ENCODE measurements around the gene NFIB. TPM values are rescaled to one million over a fixed set of nuclear protein-coding genes. Genes with fewer than 3 reads are reported as not detected.

The NFIB gene
- polyA plus RNA-seq, 3 donors: not detected

DNA sequence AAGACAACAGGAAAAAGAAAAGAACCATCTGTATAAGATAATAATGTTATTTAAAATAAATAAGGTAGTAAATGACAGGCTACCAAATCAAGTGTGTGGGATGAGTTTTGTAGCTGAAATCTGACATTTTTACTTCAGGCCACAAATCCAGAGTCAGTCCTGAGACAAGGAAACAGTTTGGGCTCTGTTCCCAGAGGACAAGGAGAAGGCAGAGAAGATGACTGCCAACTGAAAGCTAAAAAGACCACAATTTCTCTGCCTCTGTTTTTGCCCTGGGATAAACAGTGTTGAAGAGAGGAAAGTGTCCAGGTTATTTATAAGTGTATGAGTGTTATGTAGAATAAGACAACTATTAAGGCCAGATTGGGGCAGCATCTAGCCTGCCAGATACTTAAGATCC, 180.5 kb downstream of the NFIB start:
- Mint-ChIP-seq H3K27ac (no peak overlapping the region), H3K36me3 (no peaks in the 10 kb centered on the region), H3K27me3 (ENCODE audit: low read depth in 3 of 3) (no peaks in the 10 kb centered on the region), H3K4me1 (no peaks in the 10 kb centered on the region), H3K4me3 (no peak overlapping the region), H3K9me3 (peaks cover 0 to 11% (median 2%) of the 10 kb centered on the region in 7 donors)
- intact Hi-C loops (cut with micrococcal nuclease): no loop called here
- Histone ChIP-seq H3K4me2 (replicated peaks; ENCODE audit: extremely low read depth, low read length, poor library complexity, severe bottlenecking) (no peak overlapping the region), H3K27ac (ENCODE audit: low read depth in 1 of 2, low read length in 2 of 2) (no peak overlapping the region), H3K4me3 (replicated peaks in 1 of 3; ENCODE audit: low read depth in 2 of 3, low read length in 3 of 3) (no peak overlapping the region), H3K4me1 (ENCODE audit: control insufficient read depth in 1 of 2, insufficient read depth in 2 of 2, low read length in 2 of 2) (no peaks in the 10 kb centered on the region), H3K9ac (ENCODE audit: insufficient read depth, low read length, poor library complexity, severe bottlenecking) (no peak overlapping the region), H3K27me3 (ENCODE audit: control insufficient read depth in 2 of 2, insufficient read depth in 2 of 2, low read length in 2 of 2) (no peaks in the 10 kb centered on the region), H3K79me2 (ENCODE audit: insufficient read depth, low read length) (no peaks in the 10 kb centered on the region), H2AFZ (ENCODE audit: insufficient read depth, low read depth, low read length, poor library complexity, severe bottlenecking) (no peak overlapping the region), H3K9me3 (replicated peaks in 1 of 2; ENCODE audit: control insufficient read depth in 1 of 2, insufficient read depth in 1 of 2, low read length in 2 of 2) (no peaks in the 10 kb centered on the region), H3K36me3 (replicated peaks in 1 of 2; ENCODE audit: control insufficient read depth in 1 of 2, insufficient read depth in 2 of 2, low read length in 2 of 2) (no peaks in the 10 kb centered on the region), H4K20me1 (ENCODE audit: insufficient read depth, low read length) (no peaks in the 10 kb centered on the region)
- TF ChIP-seq, protein P1, sequence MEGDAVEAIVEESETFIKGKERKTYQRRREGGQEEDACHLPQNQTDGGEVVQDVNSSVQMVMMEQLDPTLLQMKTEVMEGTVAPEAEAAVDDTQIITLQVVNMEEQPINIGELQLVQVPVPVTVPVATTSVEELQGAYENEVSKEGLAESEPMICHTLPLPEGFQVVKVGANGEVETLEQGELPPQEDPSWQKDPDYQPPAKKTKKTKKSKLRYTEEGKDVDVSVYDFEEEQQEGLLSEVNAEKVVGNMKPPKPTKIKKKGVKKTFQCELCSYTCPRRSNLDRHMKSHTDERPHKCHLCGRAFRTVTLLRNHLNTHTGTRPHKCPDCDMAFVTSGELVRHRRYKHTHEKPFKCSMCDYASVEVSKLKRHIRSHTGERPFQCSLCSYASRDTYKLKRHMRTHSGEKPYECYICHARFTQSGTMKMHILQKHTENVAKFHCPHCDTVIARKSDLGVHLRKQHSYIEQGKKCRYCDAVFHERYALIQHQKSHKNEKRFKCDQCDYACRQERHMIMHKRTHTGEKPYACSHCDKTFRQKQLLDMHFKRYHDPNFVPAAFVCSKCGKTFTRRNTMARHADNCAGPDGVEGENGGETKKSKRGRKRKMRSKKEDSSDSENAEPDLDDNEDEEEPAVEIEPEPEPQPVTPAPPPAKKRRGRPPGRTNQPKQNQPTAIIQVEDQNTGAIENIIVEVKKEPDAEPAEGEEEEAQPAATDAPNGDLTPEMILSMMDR (IDR thresholded peaks at IDR 0.05): no peak
- no peak for DNase-seq

DNA sequence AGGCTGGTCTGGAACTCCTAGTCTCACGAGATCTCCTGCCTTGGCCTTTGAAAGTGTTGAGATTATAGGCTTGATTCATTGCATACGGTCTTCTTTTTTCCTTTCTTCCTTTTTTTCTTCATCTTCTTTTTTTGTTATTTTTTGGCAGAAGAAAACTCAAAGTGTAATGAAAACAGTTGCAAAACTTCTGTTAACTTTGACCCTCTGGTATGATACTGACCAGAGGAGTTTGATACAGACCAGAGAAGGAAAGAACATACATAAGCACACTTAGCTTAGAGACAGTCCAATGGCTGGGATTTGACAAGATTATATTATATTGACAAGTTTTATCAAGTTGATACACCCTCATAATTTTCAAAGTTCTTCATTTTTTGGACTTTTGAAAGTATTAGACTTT, 181.2 kb downstream of the NFIB start:
- intact Hi-C loops (cut with micrococcal nuclease): no loop called here

More for the DNA sequence above, 181.2 kb downstream of the NFIB start:
- H3K9me3 Mint-ChIP-seq: peaks cover 0 to 11% (median 3%) of the 10 kb centered on the region in 7 donors
- Histone ChIP-seq H2AFZ (ENCODE audit: insufficient read depth, low read depth, low read length, poor library complexity, severe bottlenecking) (no peak overlapping the region), H3K4me2 (replicated peaks; ENCODE audit: extremely low read depth, low read length, poor library complexity, severe bottlenecking) (no peak overlapping the region), H3K79me2 (ENCODE audit: insufficient read depth, low read length) (no peaks in the 10 kb centered on the region), H3K36me3 (replicated peaks in 1 of 2; ENCODE audit: control insufficient read depth in 1 of 2, insufficient read depth in 2 of 2, low read length in 2 of 2) (no peaks in the 10 kb centered on the region), H3K27ac (ENCODE audit: low read depth in 1 of 2, low read length in 2 of 2) (no peak overlapping the region), H3K4me3 (replicated peaks in 1 of 3; ENCODE audit: low read depth in 2 of 3, low read length in 3 of 3) (no peak overlapping the region), H4K20me1 (ENCODE audit: insufficient read depth, low read length) (no peaks in the 10 kb centered on the region), H3K9me3 (replicated peaks in 1 of 2; ENCODE audit: control insufficient read depth in 1 of 2, insufficient read depth in 1 of 2, low read length in 2 of 2) (no peaks in the 10 kb centered on the region), H3K27me3 (ENCODE audit: control insufficient read depth in 2 of 2, insufficient read depth in 2 of 2, low read length in 2 of 2) (no peaks in the 10 kb centered on the region), H3K4me1 (ENCODE audit: control insufficient read depth in 1 of 2, insufficient read depth in 2 of 2, low read length in 2 of 2) (no peaks in the 10 kb centered on the region), H3K9ac (ENCODE audit: insufficient read depth, low read length, poor library complexity, severe bottlenecking) (no peak overlapping the region)
- H3K4me1 Mint-ChIP-seq: no peaks in the 10 kb centered on the region
- H3K4me3 Mint-ChIP-seq: no peak overlapping the region
- TF ChIP-seq, protein P1 (IDR thresholded peaks at IDR 0.05): no peak
- no peaks in the 10 kb centered on the region for H3K36me3 Mint-ChIP-seq
- WGBS (ENCODE audit: insufficient coverage): no CpG with 5 or more reads among the region's 2 CpGs
- DNase-seq: no peak
- H3K27ac Mint-ChIP-seq: no peak overlapping the region
- H3K27me3 Mint-ChIP-seq (ENCODE audit: low read depth in 3 of 3): no peaks in the 10 kb centered on the region

All from CD14-positive monocyte (primary cell).